ENCODE measurements around the gene RPP30.

- TF ChIP-seq, protein P1, sequence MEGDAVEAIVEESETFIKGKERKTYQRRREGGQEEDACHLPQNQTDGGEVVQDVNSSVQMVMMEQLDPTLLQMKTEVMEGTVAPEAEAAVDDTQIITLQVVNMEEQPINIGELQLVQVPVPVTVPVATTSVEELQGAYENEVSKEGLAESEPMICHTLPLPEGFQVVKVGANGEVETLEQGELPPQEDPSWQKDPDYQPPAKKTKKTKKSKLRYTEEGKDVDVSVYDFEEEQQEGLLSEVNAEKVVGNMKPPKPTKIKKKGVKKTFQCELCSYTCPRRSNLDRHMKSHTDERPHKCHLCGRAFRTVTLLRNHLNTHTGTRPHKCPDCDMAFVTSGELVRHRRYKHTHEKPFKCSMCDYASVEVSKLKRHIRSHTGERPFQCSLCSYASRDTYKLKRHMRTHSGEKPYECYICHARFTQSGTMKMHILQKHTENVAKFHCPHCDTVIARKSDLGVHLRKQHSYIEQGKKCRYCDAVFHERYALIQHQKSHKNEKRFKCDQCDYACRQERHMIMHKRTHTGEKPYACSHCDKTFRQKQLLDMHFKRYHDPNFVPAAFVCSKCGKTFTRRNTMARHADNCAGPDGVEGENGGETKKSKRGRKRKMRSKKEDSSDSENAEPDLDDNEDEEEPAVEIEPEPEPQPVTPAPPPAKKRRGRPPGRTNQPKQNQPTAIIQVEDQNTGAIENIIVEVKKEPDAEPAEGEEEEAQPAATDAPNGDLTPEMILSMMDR (IDR thresholded peaks at IDR 0.05) = no peak
- peak in 1 of 2 donors; percentile 2 for TF ChIP-seq POLR2A (IDR thresholded peaks at IDR 0.05)
These were observed 45.6 kb downstream of the RPP30 start for GRCh38 chr10:90917238-90917967.
